GM12873 (cell line): Measurements from ENCODE around the gene KCNG4.

Experiments used
- TF ChIP-seq, protein P1 (sequence below): IDR thresholded peaks from 2 replicates; pipeline ENCODE4 v1.5.1; 2012; ENCODE audit warnings: low read depth, mild to moderate bottlenecking, moderate library complexity, low read length, control low read depth; ENCODE audit not compliant: insufficient read depth; ENCODE audit errors: missing control alignments

KCNG4 gene, protein sequence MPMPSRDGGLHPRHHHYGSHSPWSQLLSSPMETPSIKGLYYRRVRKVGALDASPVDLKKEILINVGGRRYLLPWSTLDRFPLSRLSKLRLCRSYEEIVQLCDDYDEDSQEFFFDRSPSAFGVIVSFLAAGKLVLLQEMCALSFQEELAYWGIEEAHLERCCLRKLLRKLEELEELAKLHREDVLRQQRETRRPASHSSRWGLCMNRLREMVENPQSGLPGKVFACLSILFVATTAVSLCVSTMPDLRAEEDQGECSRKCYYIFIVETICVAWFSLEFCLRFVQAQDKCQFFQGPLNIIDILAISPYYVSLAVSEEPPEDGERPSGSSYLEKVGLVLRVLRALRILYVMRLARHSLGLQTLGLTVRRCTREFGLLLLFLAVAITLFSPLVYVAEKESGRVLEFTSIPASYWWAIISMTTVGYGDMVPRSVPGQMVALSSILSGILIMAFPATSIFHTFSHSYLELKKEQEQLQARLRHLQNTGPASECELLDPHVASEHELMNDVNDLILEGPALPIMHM

DNA sequence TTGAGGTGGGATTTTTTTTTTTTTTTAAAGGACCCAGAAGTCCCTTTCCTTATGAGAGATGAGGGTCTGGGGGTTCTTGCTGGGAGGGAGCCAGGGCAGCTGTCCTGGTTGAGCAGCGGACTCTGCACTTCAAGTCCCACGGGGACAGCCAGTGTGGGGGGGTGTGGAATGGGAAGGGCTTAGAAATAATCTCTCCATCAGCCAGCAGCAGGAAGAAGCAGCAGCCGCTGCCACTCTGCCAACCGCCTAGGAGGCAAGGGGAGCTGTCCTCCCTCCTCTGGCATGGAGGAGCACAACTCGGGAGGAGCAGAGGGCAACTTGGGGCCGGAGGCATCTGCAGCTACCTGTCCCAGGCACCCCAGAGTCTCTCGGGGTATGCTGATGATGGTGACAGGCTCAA, at the start of gene KCNG4:
Gene KCNG4, minus strand, starts transcription at position 104 of the 400 bp plus-strand sequence. CDS start 2,527 bp downstream, outside the sequence.
- TF ChIP-seq, protein P1, sequence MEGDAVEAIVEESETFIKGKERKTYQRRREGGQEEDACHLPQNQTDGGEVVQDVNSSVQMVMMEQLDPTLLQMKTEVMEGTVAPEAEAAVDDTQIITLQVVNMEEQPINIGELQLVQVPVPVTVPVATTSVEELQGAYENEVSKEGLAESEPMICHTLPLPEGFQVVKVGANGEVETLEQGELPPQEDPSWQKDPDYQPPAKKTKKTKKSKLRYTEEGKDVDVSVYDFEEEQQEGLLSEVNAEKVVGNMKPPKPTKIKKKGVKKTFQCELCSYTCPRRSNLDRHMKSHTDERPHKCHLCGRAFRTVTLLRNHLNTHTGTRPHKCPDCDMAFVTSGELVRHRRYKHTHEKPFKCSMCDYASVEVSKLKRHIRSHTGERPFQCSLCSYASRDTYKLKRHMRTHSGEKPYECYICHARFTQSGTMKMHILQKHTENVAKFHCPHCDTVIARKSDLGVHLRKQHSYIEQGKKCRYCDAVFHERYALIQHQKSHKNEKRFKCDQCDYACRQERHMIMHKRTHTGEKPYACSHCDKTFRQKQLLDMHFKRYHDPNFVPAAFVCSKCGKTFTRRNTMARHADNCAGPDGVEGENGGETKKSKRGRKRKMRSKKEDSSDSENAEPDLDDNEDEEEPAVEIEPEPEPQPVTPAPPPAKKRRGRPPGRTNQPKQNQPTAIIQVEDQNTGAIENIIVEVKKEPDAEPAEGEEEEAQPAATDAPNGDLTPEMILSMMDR: no peak

DNA sequence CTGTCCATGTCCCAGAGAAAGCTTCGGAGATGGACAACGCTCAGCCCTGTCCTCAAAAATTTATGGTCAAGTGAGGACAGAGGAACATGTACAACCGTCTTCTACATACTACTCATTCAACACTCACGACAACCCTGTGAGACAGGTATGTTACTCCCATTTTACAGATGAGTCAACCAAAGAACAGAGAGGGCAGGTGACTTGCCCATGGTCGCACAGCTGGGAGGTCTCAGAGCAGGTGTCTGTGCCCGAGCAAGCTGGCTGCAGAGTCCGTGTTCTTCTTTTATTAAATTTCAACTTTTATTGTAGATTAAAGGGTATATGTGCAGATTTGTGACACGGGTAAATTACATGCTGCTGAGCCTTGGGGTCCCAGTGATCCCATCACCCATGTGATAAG, 49.1 kb upstream of the KCNG4 start:
- TF ChIP-seq, protein P1: no peak

DNA sequence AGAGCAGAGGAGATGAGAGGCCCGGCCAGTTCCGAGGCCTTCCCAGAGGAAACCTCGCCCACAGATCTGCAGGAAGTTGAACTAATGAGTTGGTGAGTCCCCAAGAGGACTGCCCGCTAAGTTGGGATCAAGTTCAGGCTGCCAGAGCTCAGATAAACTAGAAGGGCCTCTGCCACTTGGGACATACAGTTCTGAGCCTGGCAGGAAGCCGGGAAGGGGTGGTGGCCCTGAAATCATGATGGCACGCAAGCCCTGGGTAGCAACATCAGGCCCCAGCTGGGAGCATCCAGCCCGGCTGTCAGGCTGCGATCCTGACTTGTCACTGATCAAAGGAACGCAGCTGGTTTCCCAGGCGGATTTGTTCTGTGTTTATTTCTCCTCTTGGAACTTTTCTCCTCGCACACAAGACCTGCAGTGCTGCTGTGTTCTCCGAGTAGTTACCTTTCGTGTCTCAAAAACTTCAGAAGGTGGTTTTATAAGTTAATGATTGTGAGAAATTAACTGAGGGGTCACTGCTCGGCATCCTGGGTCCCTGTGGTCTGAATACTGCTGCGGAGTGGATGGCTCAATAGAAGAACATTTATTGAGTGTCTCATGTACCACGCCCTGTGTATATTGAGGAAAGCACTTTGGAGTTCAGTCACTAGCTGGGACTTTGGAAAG, 46.9 kb upstream of the KCNG4 start:
- TF ChIP-seq, protein P1: no peak

DNA sequence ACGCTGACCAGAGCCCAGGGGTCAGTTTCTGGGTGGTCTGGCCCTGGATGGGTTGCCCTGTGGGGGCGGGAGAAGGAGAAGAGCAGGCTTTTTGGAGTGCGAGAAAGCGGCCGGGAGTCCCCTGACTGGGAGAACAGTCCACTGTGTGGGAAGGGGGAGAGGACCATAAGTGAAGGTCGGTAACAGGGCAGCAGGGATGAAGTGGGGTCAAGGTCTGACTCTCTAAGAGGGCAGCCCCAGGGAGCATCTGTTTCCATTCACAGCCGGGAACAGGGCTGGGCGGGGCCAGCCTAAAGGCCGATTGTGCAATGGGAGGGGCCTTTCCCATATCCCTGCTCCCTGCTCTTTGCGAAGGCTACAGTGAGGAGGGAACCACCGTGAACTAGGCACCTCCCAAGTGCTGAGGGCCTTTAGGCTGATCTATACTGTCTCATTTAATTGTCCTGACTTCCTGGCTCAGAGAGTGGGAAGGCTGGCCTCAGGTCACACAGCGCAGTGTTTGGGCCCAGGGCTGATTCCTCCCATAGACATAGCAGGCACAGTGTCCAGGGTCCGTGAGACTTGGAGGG, 44.4 kb upstream of the KCNG4 start:
- TF ChIP-seq, protein P1: no peak

DNA sequence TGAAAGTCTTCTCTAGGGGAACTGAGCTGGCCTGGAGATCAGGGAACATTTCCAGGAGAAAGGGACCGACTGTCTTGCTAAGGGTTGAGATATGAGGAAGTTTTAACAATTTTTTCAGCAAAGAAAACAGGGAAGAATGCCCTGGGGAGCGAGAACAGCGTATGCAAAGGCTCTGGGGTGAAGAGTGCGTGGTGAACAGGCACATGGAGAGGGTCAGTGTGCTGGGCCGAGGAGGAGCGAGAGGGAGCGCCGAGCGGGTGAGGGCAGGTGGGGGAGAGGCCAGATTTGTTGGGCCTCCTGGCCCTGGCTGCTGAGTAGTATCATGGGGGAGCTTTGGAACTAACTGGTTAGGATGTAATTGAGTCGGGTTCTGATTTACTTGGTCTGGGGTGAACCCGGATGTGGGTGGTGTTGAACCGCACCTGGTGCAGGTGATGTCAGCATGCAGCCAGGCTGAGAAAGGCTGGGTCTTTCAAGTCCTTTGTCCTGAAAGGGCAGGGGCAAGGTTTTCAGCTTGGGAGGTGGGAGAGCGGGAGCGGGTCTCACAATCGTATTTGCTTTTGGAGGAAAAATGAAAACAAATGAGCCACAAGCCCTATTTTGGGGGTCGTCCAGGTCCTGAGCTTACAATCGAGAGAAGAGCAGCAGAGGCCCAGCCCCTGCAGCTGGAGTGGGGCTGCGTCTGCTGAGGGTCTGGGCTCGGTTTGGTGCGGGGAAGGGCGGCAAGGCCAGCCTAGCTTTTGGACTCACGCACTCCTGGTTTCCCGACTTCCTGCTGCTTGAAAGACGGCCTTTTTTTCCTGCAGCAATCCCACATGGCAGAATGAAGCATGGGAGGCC, 43.7 kb upstream of the KCNG4 start:
- TF ChIP-seq, protein P1: no peak

DNA sequence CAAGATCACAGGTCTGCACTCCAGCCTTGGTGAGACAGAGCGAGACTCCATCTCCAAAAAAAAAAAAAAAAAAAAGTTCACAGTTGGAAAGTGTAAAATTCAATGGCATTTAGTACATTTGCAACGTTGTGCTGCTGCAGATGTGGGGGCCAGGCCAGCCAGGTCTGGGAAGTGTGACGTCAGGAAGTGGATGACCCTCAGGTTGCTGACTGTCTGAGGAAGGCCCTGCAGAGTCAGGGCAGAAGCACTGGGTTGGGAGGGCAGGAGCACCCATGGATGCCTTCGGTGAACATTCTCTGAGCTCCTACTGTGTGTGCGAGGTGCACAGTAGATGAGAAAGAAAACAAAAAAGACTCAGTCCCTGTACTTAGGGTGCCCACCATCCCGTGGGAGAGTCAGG, 42.7 kb upstream of the KCNG4 start:
- TF ChIP-seq, protein P1: no peak
